SK-N-MC (cell line): ENCODE measurements around the gene SHC4.

ENCODE experiments used
- EZH2 ChIP-seq: fragments of 200-600 bp; sonication (generic); IDR thresholded peaks from one replicate; pipeline ENCODE4 v1.6.1; 2017; ENCODE audit warnings: antibody characterized with exemption
- POLR2AphosphoS5 ChIP-seq: IDR thresholded peaks from 2 replicates; pipeline ENCODE4 v1.6.1; 2012; ENCODE audit warnings: mild to moderate bottlenecking, low read depth, low read length, borderline replicate concordance

GRCh38 chr15:48851956-48852355, 111.8 kb downstream of the SHC4 start:
- TF ChIP-seq EZH2: no peak
- TF ChIP-seq POLR2AphosphoS5: no peak
